ENCODE data around the gene CTDSPL. TPM values are rescaled to one million over a fixed set of nuclear protein-coding genes. Genes with fewer than 3 reads are reported as not detected.
A peak's percentile ranks its signal among the peaks of the same experiment; 100 is the strongest.

The CTDSPL gene
- total RNA-seq, 1 experiment from 2014 or later: 124 TPM

DNA sequence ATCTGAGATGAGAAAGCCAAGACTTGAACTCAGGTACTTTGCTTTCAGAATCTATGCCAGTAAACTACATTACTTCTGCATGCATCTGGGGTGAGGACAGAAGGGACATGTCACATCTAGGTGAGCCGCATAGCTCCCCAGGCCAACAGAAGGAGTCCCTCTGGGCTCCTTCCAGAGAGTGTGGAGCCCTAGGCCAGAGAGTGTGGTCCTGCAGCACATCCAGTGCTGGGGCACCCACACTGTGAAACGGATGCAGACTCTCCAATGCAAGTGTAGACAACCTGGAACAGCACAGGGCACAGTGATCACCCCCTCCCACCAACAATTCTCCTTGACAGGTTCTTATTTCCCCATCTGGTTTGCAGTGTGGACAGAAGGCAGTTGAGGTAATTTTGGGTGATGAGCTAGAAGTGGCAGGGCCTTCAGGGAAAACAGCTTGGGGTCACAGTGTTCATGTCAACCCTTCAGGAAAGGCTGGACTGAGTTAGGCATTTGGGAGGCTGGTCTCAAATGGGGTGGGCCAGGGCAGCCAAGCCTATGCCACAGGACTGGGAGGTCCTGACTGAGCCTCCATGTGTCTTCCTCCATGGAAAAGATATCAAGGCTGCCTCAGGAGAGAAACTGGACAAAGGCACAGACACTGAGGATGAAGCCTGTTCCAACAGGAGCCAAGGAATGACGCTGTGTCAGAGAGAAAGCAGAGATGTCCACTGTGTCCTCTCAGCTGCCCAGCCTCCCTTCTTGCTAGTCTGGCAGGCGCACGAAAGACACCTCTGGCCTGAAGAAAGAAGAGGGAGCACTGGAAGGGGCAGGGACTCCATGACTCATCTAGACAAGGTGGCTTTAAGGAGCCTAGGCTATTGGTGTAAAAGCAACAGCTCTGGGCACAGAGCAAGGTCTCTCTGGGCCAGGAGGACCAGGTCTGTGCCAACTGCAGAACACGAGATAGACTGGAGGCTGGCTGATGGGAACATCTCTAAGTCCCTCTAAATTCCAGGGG is 166.1 kb downstream of the CTDSPL start:
- Histone ChIP-seq H3K9me2 (ENCODE audit: insufficient read depth) (no peaks in the 10 kb centered on the region), H3K4me3 (no peak overlapping the region), H3K4me1 (replicated peaks; ENCODE audit: insufficient read depth) (peaks cover 47% of the 10 kb centered on the region), H3K4me2 (no peak overlapping the region), H3K27ac (no peak overlapping the region), H2AFZ (no peak overlapping the region), H3K79me2 (ENCODE audit: low read depth) (no peaks in the 10 kb centered on the region), H3F3A (ENCODE audit: insufficient read depth, low read depth) (peaks cover 38% of the 10 kb centered on the region), H3K9me3 (ENCODE audit: insufficient read depth, low read depth) (no peaks in the 10 kb centered on the region), H3K36me3 (ENCODE audit: low read depth) (no peaks in the 10 kb centered on the region), H3K27me3 (ENCODE audit: insufficient read depth, low read depth) (no peaks in the 10 kb centered on the region), H4K20me1 (ENCODE audit: insufficient read depth) (no peaks in the 10 kb centered on the region)
- intact Hi-C loops (cut with micrococcal nuclease; ENCODE audit: unreplicated experiment): loop anchor here (2.0 kb wide), 1 partner anchor 431 kb away; no protein-coding TSS in a partner anchor
- peak in 1 of 2 experiments; percentile 8 for DNase-seq
- POLR2A ChIA-PET (ENCODE audit: unreplicated experiment): no interaction called here
- CTCF ChIA-PET: no interaction called here
- no peak for TF ChIP-seq EZH2 (IDR thresholded peaks at IDR 0.05; ENCODE audit: low read depth)
- TF ChIP-seq, protein P1, sequence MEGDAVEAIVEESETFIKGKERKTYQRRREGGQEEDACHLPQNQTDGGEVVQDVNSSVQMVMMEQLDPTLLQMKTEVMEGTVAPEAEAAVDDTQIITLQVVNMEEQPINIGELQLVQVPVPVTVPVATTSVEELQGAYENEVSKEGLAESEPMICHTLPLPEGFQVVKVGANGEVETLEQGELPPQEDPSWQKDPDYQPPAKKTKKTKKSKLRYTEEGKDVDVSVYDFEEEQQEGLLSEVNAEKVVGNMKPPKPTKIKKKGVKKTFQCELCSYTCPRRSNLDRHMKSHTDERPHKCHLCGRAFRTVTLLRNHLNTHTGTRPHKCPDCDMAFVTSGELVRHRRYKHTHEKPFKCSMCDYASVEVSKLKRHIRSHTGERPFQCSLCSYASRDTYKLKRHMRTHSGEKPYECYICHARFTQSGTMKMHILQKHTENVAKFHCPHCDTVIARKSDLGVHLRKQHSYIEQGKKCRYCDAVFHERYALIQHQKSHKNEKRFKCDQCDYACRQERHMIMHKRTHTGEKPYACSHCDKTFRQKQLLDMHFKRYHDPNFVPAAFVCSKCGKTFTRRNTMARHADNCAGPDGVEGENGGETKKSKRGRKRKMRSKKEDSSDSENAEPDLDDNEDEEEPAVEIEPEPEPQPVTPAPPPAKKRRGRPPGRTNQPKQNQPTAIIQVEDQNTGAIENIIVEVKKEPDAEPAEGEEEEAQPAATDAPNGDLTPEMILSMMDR (conservative IDR thresholded peaks at IDR 0.05): no peak
- BruUV-seq (replicated peaks): no TSS peak

DNA sequence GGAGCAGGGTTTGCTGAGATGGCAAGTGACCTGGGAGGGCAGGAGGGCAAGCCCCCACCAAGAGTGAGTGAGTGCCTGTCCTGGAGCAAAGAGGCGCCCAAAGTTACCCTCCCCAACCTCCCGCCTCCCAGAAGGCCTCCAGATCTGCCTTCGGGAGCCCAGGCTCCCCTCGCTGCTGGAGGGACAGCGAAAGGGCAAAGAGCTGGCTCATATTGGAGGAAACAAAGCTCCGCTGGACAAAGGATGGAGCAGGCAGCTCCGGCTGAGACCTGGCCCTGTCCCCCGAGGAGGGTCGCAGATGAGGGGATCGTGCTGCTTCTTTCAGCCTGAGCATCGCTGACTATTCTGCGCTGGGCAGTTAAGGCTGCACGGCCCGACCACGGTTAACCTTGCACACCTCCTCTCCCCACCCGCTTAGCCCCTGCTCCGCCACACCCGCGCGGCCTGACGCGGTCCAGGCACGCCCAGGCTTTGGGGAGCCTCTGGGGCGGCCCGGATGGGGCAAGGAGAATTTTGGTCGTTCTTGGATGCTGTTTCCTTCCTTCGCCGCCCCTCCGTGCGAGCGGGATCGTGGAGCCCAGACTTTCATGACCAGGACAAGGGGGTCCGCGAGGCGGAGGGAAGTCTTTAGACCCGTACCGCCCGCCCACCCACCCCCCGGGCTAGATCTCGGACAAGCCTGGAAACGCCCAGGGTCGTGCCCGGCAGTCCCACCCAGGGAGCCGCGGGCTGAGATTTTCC is 167.1 kb downstream of the CTDSPL start:
- ChIA-PET POLR2A (ENCODE audit: unreplicated experiment) (interaction anchor here (0.6 kb wide), 2 partner anchors 74 to 182 kb away, joined by 3 to 5 read pairs; no protein-coding TSS in a partner anchor), CTCF (no interaction called here)
- H3K4me2 ChIP-seq: no peak overlapping the region
- H3K4me1 ChIP-seq (replicated peaks; ENCODE audit: insufficient read depth): peaks cover 47% of the 10 kb centered on the region
- no peak overlapping the region for H2AFZ ChIP-seq
- H3K4me3 ChIP-seq: no peak overlapping the region
- no peaks in the 10 kb centered on the region for H3K36me3 ChIP-seq (ENCODE audit: low read depth)
- no peaks in the 10 kb centered on the region for H3K27me3 ChIP-seq (ENCODE audit: insufficient read depth, low read depth)
- peaks cover 38% of the 10 kb centered on the region for H3F3A ChIP-seq (ENCODE audit: insufficient read depth, low read depth)
- no peak for DNase-seq
- H3K9me3 ChIP-seq (ENCODE audit: insufficient read depth, low read depth): no peaks in the 10 kb centered on the region
- BruUV-seq (replicated peaks): no TSS peak
- no peak overlapping the region for H3K27ac ChIP-seq
- no peaks in the 10 kb centered on the region for H4K20me1 ChIP-seq (ENCODE audit: insufficient read depth)
- H3K79me2 ChIP-seq (ENCODE audit: low read depth): no peaks in the 10 kb centered on the region
- TF ChIP-seq EZH2 (IDR thresholded peaks at IDR 0.05; ENCODE audit: low read depth): no peak
- TF ChIP-seq, protein P1 (conservative IDR thresholded peaks at IDR 0.05): no peak
- intact Hi-C loops (cut with micrococcal nuclease; ENCODE audit: unreplicated experiment): no loop called here
- no peaks in the 10 kb centered on the region for H3K9me2 ChIP-seq (ENCODE audit: insufficient read depth)

DNA sequence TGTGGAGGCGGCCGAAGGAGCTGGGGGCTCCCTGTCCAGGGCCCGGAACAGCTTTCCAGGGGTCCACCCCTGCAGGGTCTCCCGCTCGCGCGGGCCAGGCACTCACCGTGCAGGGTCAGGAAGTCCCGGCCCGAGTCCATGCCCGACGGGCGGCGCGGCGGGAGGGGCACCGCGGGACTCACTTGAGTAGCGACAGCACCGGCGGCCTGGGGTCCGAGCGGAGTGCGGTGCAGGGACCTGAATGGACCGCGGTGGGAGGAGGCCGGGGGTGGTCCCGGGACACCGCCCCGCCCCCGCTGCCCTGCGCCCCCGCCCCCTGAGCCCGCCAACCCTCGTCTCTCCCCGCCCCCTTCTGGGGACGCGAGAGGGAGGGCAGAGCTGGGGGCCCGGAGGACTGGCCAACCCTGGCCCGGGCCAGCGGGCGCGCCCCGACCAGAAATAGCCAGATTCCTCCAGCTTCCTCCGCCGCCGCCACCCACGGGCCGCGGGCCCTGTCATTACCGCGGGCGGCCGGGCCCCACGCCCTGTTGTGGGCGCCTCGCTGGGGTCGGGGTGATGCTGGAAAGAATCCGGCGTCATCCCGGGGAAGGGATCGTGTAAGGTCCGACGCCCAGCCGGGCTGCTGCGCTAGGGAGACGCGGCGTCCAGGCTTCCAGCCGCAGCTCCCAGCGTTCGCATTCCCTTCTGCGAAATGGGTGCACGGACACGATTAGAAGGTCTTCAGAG is 167.9 kb downstream of the CTDSPL start, which contains the start of gene PLCD1:
TSS of gene PLCD1 (minus strand) at position 243 of the 726 bp plus-strand sequence. CDS start at position 140, 103 bp downstream.
- Histone ChIP-seq H4K20me1 (ENCODE audit: insufficient read depth) (no peaks in the 10 kb centered on the region), H3K4me1 (replicated peaks; ENCODE audit: insufficient read depth) (peaks cover 47% of the 10 kb centered on the region), H3K79me2 (ENCODE audit: low read depth) (no peaks in the 10 kb centered on the region), H3K9me2 (ENCODE audit: insufficient read depth) (no peaks in the 10 kb centered on the region), H3K9me3 (ENCODE audit: insufficient read depth, low read depth) (no peaks in the 10 kb centered on the region), H2AFZ (peak within 1 kb of the TSS; percentile 54; the same call in 1 of the 2 replicates), H3K36me3 (ENCODE audit: low read depth) (no peaks in the 10 kb centered on the region), H3F3A (ENCODE audit: insufficient read depth, low read depth) (peaks cover 36% of the 10 kb centered on the region), H3K27me3 (ENCODE audit: insufficient read depth, low read depth) (no peaks in the 10 kb centered on the region), H3K27ac (peak within 1 kb of the TSS; percentile 87), H3K4me2 (peak within 1 kb of the TSS; percentile 71), H3K4me3 (no peak within 1 kb of the TSS)
- BruUV-seq (replicated peaks): no TSS peak
- ChIA-PET POLR2A (ENCODE audit: unreplicated experiment) (interaction anchor here (0.6 kb wide), 2 partner anchors 73 to 183 kb away, joined by 3 to 5 read pairs; no protein-coding TSS in a partner anchor), CTCF (interaction anchor here (0.6 kb wide), 1 partner anchor 12 kb away, joined by 6 read pairs; no protein-coding TSS in a partner anchor)
- TF ChIP-seq EZH2 (IDR thresholded peaks at IDR 0.05; ENCODE audit: low read depth): no peak
- TF ChIP-seq, protein P1 (conservative IDR thresholded peaks at IDR 0.05): no peak
- intact Hi-C loops (cut with micrococcal nuclease; ENCODE audit: unreplicated experiment): no loop called here
- DNase-seq: peak in 1 of 2 experiments; percentile 64

Data from PC-9 (cell line).